Stimulated activated CD8-positive, alpha-beta memory T cell treated with anti-CD3 and anti-CD28 coated beads, Interleukin-15, amount 100 ng/mL, for 1 hour (primary cell): ENCODE data around the gene CD244.

Experiments
- DNase-seq: peaks from one replicate; pipeline ENCODE4 v3.0.0-alpha.2; 2020; ENCODE audit warnings: low read depth

The CD244 gene

GRCh38 chr1:160780398-160780755, 82.3 kb downstream of the CD244 start:
- DNase-seq, result no peak
